ENCODE data around the gene CSDE1.

CSDE1 gene

GRCh38 chr1:114690148-114690547 lies 67.6 kb downstream of the CSDE1 start:
- Histone ChIP-seq H3K27me3 (ENCODE audit: insufficient read depth, low read length, poor library complexity, severe bottlenecking) (peaks cover 11% of the 10 kb centered on the region), H3K9ac (ENCODE audit: low read depth, low read length, poor library complexity, severe bottlenecking) (no peak overlapping the region), H3K9me3 (ENCODE audit: insufficient read depth, low read depth, low read length) (no peaks in the 10 kb centered on the region), H2AFZ (ENCODE audit: low read length) (no peak overlapping the region), H3K79me2 (ENCODE audit: insufficient read depth, low read length) (no peaks in the 10 kb centered on the region), H3K4me3 (ENCODE audit: low read length, poor library complexity, severe bottlenecking) (no peak overlapping the region), H3K36me3 (ENCODE audit: insufficient read depth, low read length) (no peaks in the 10 kb centered on the region), H4K20me1 (ENCODE audit: insufficient read depth, low read length, poor library complexity, severe bottlenecking) (no peaks in the 10 kb centered on the region), H3K4me2 (ENCODE audit: low read depth, low read length, poor library complexity, severe bottlenecking) (no peak overlapping the region), H3F3A (ENCODE audit: low read depth) (no peaks in the 10 kb centered on the region), H3K4me1 (ENCODE audit: insufficient read depth, low read length, poor library complexity, severe bottlenecking) (no peaks in the 10 kb centered on the region), H3K9me2 (replicated peaks; ENCODE audit: low read depth, low read length) (peaks cover 4% of the 10 kb centered on the region; the same call in 1 of the 2 replicates)
- TF ChIP-seq EZH2phosphoT487 (IDR thresholded peaks at IDR 0.05; ENCODE audit: borderline replicate concordance), result no peak
- no peak for TF ChIP-seq CTCF (conservative IDR thresholded peaks at IDR 0.05; ENCODE audit: low read length)

GRCh38 chr1:114688526-114688925 lies 69.3 kb downstream of the CSDE1 start:
- H3K9me2 ChIP-seq (replicated peaks; ENCODE audit: low read depth, low read length), result peaks cover 4% of the 10 kb centered on the region; the same call in 1 of the 2 replicates
- no peaks in the 10 kb centered on the region for H3K79me2 ChIP-seq (ENCODE audit: insufficient read depth, low read length)
- H3K27me3 ChIP-seq (ENCODE audit: insufficient read depth, low read length, poor library complexity, severe bottlenecking), result peaks cover 15% of the 10 kb centered on the region
- no peaks in the 10 kb centered on the region for H3F3A ChIP-seq (ENCODE audit: low read depth)
- H2AFZ ChIP-seq (ENCODE audit: low read length), result no peak overlapping the region
- no peaks in the 10 kb centered on the region for H4K20me1 ChIP-seq (ENCODE audit: insufficient read depth, low read length, poor library complexity, severe bottlenecking)
- H3K4me1 ChIP-seq (ENCODE audit: insufficient read depth, low read length, poor library complexity, severe bottlenecking), result no peaks in the 10 kb centered on the region
- TF ChIP-seq CTCF (conservative IDR thresholded peaks at IDR 0.05; ENCODE audit: low read length) (no peak), EZH2phosphoT487 (IDR thresholded peaks at IDR 0.05; ENCODE audit: borderline replicate concordance) (no peak)
- H3K9ac ChIP-seq (ENCODE audit: low read depth, low read length, poor library complexity, severe bottlenecking), result no peak overlapping the region
- no peak overlapping the region for H3K4me2 ChIP-seq (ENCODE audit: low read depth, low read length, poor library complexity, severe bottlenecking)
- H3K4me3 ChIP-seq (ENCODE audit: low read length, poor library complexity, severe bottlenecking), result no peak overlapping the region
- H3K36me3 ChIP-seq (ENCODE audit: insufficient read depth, low read length), result no peaks in the 10 kb centered on the region
- H3K9me3 ChIP-seq (ENCODE audit: insufficient read depth, low read depth, low read length), result no peaks in the 10 kb centered on the region

- H3K4me1 ChIP-seq (ENCODE audit: insufficient read depth, low read length, poor library complexity, severe bottlenecking), result no peaks in the 10 kb centered on the region
- H3K4me3 ChIP-seq (ENCODE audit: low read length, poor library complexity, severe bottlenecking), result no peak overlapping the region
- peaks cover 4% of the 10 kb centered on the region; the same call in 1 of the 2 replicates for H3K9me2 ChIP-seq (replicated peaks; ENCODE audit: low read depth, low read length)
- H3K4me2 ChIP-seq (ENCODE audit: low read depth, low read length, poor library complexity, severe bottlenecking), result no peak overlapping the region
- no peak overlapping the region for H2AFZ ChIP-seq (ENCODE audit: low read length)
- no peaks in the 10 kb centered on the region for H3K9me3 ChIP-seq (ENCODE audit: insufficient read depth, low read depth, low read length)
- H3K79me2 ChIP-seq (ENCODE audit: insufficient read depth, low read length), result no peaks in the 10 kb centered on the region
- H3K27me3 ChIP-seq (ENCODE audit: insufficient read depth, low read length, poor library complexity, severe bottlenecking), result peaks cover 21% of the 10 kb centered on the region
- H3F3A ChIP-seq (ENCODE audit: low read depth), result no peaks in the 10 kb centered on the region
- TF ChIP-seq EZH2phosphoT487 (IDR thresholded peaks at IDR 0.05; ENCODE audit: borderline replicate concordance) (no peak), CTCF (conservative IDR thresholded peaks at IDR 0.05; ENCODE audit: low read length) (no peak)
- no peak overlapping the region for H3K9ac ChIP-seq (ENCODE audit: low read depth, low read length, poor library complexity, severe bottlenecking)
- no peaks in the 10 kb centered on the region for H4K20me1 ChIP-seq (ENCODE audit: insufficient read depth, low read length, poor library complexity, severe bottlenecking)
- H3K36me3 ChIP-seq (ENCODE audit: insufficient read depth, low read length), result no peaks in the 10 kb centered on the region
Measured at GRCh38 chr1:114685851-114686250, 71.9 kb downstream of the CSDE1 start.
